Smooth muscle cell (in vitro differentiated cells): ENCODE data around the gene DOK3. TPM values are rescaled to one million over a fixed set of nuclear protein-coding genes. Genes with fewer than 3 reads are reported as not detected.

Source experiments
- DNase-seq: peaks from one replicate; lab custom pipeline; 2025; ENCODE audit not compliant: unreplicated experiment; lab: John Stamatoyannopoulos, UW
- H2AFZ ChIP-seq: fragments of 200-600 bp; sonication (generic); 2 replicates; pipeline ENCODE4 v1.6.0; 2016; ENCODE audit warnings: antibody characterized with exemption, low read depth, mild to moderate bottlenecking
- H3F3A ChIP-seq: fragments of 200-600 bp; sonication (generic); 2 replicates; pipeline ENCODE4 v1.6.0; 2017; ENCODE audit warnings: antibody characterized with exemption, low read depth
- H3K27ac ChIP-seq: fragments of 200-600 bp; sonication (generic); 2 replicates; pipeline ENCODE4 v1.5.1; 2016; ENCODE audit warnings: low read depth, mild to moderate bottlenecking
- H3K27me3 ChIP-seq: fragments of 200-600 bp; sonication (generic); 2 replicates; pipeline ENCODE4 v1.6.1; 2016; ENCODE audit warnings: low read depth, mild to moderate bottlenecking
- H3K36me3 ChIP-seq: fragments of 200-600 bp; sonication (generic); 2 replicates; pipeline ENCODE4 v1.5.1; 2016; ENCODE audit warnings: low read depth
- H3K4me1 ChIP-seq: fragments of 200-600 bp; sonication (generic); 2 replicates; pipeline ENCODE4 v1.5.1; 2016; ENCODE audit warnings: low read depth
- H3K4me2 ChIP-seq: fragments of 200-600 bp; sonication (generic); 2 replicates; pipeline ENCODE4 v1.6.0; 2016; ENCODE audit warnings: mild to moderate bottlenecking
- H3K4me3 ChIP-seq: fragments of 200-600 bp; sonication (generic); 2 replicates; pipeline ENCODE4 v1.5.1; 2016; ENCODE audit warnings: mild to moderate bottlenecking
- H3K79me2 ChIP-seq: fragments of 200-600 bp; sonication (generic); 2 replicates; pipeline ENCODE4 v1.6.0; 2016; ENCODE audit warnings: low read depth, mild to moderate bottlenecking
- H3K9ac ChIP-seq: fragments of 200-600 bp; sonication (generic); 2 replicates; pipeline ENCODE4 v1.6.0; 2016; ENCODE audit warnings: low read depth
- H3K9me3 ChIP-seq: fragments of 200-600 bp; sonication (generic); replicated peaks from 2 replicates; pipeline ENCODE4 v1.5.1; 2016; ENCODE audit warnings: low read depth
- H4K20me1 ChIP-seq: fragments of 200-600 bp; sonication (generic); 2 replicates; pipeline ENCODE4 v1.6.0; 2016; ENCODE audit warnings: low read depth
- CTCF ChIP-seq: fragments of 200-600 bp; sonication (generic); IDR thresholded peaks from 2 replicates; pipeline ENCODE4 v1.5.1; 2017; ENCODE audit warnings: borderline replicate concordance, mild to moderate bottlenecking, antibody characterized with exemption; ENCODE audit not compliant: insufficient read depth, poor library complexity, severe bottlenecking
- WGBS: methylation state at CpG from one replicate; pipeline ENCODE4 v1.1.7; 2016; ENCODE audit warnings: low lambda C conversion rate; 5-methylcytosine and 5-hydroxymethylcytosine counted together
- polyA plus RNA-seq: library from polyadenylated mRNA; unstranded; fragments of >200 nt; fragmentation: Nextera tagmentation; extraction: Ambion mirVana; gene quantifications from 2 replicates; pipeline ENCODE4 v1.2.1, GENCODE V29; 2016
- total RNA-seq: library from RNA; depleted of rRNA; stranded (reverse); fragments of >200 nt; gene quantifications from 2 replicates; pipeline ENCODE4 v1.2.3, GENCODE V29; 2014

The DOK3 gene
- total and polyA plus RNA-seq, 2 experiments from 2014 or later: 0.58 to 1.4 TPM

GRCh38 chr5:177531209-177531940 is 21.7 kb upstream of the DOK3 start:
- peaks cover 19% of the 10 kb centered on the region for H3K79me2 ChIP-seq
- H4K20me1 ChIP-seq: peaks cover 33% of the 10 kb centered on the region
- H3K36me3 ChIP-seq: peaks cover 8% of the 10 kb centered on the region
- no peak overlapping the region for H3K4me2 ChIP-seq
- H3K9me3 ChIP-seq: no peaks in the 10 kb centered on the region
- no peaks in the 10 kb centered on the region for H3K4me1 ChIP-seq
- WGBS: 98% methylated on average over 18 of the region's 27 CpGs
- TF ChIP-seq CTCF: no peak
- no peak for DNase-seq
- H3K4me3 ChIP-seq: no peak overlapping the region
- no peak overlapping the region for H3K27ac ChIP-seq
- H3K9ac ChIP-seq: no peak overlapping the region
- H3F3A ChIP-seq: no peaks in the 10 kb centered on the region
- H2AFZ ChIP-seq: no peak overlapping the region
- H3K27me3 ChIP-seq: no peaks in the 10 kb centered on the region

- Histone ChIP-seq H3K27ac (no peak overlapping the region), H3K79me2 (peaks cover 12% of the 10 kb centered on the region), H3K9ac (no peak overlapping the region), H3K4me2 (no peak overlapping the region), H3K4me3 (no peak overlapping the region), H3K36me3 (peaks cover 6% of the 10 kb centered on the region), H2AFZ (no peak overlapping the region), H4K20me1 (peaks cover 33% of the 10 kb centered on the region), H3K27me3 (no peaks in the 10 kb centered on the region), H3K9me3 (no peaks in the 10 kb centered on the region), H3F3A (no peaks in the 10 kb centered on the region), H3K4me1 (no peaks in the 10 kb centered on the region)
- 80% methylated on average over 3 of the region's 3 CpGs for WGBS
- DNase-seq: no peak
- TF ChIP-seq CTCF: no peak
These were observed 21.0 kb upstream of the DOK3 start for GRCh38 chr5:177530638-177531037.

- no peak for TF ChIP-seq CTCF
These were observed 19.9 kb upstream of the DOK3 start for GRCh38 chr5:177529247-177530203.

More at GRCh38 chr5:177529247-177530203, 19.9 kb upstream of the DOK3 start:
- Histone ChIP-seq H3K27me3 (no peaks in the 10 kb centered on the region), H3K4me3 (no peak overlapping the region), H3K36me3 (no peaks in the 10 kb centered on the region), H3K79me2 (peaks cover 2% of the 10 kb centered on the region), H2AFZ (no peak overlapping the region), H3K4me1 (no peaks in the 10 kb centered on the region), H3K9me3 (no peaks in the 10 kb centered on the region), H4K20me1 (peaks cover 23% of the 10 kb centered on the region), H3K9ac (no peak overlapping the region), H3K4me2 (no peak overlapping the region), H3K27ac (peak overlapping the region; percentile 7), H3F3A (no peaks in the 10 kb centered on the region)
- no peak for DNase-seq
- WGBS: 85% methylated on average over 12 of the region's 12 CpGs
